CD4-positive, CD25-positive, alpha-beta regulatory T cell (primary cell): Measurements from ENCODE around the gene MEF2C. TPM values are rescaled to one million over a fixed set of nuclear protein-coding genes. Genes with fewer than 3 reads are reported as not detected.

ENCODE experiments used
- ATAC-seq, 2 donors: fragments of 150-1000 bp; cut with Tn5 transposase; one replicate each; pipeline ENCODE4 v1.10.0; 2021; ENCODE audit warnings: low read depth in 2 of 2, moderate number of reproducible peaks in 2 of 2, moderate library complexity in 1 of 2
- DNase-seq, 3 donors: peaks; one replicate each; pipeline versions ENCODE4 v3.0.0 to v3.0.0-alpha.2; 2012 to 2022; ENCODE audit warnings: mixed read lengths in 1 of 3
- H3K27ac ChIP-seq: one replicate; pipeline ENCODE4 v1.7.0; 2013; ENCODE audit warnings: mild to moderate bottlenecking, low read length; ENCODE audit not compliant: insufficient read depth, poor library complexity, severe bottlenecking
- H3K27me3 ChIP-seq: one replicate; pipeline ENCODE4 v1.7.0; 2013; ENCODE audit warnings: low read length; ENCODE audit not compliant: control insufficient read depth, insufficient read depth
- H3K36me3 ChIP-seq: one replicate; pipeline ENCODE4 v1.7.0; 2013; ENCODE audit warnings: mild to moderate bottlenecking, low read length, moderate library complexity; ENCODE audit not compliant: control insufficient read depth, insufficient read depth
- H3K4me1 ChIP-seq: 2 replicates; pipeline ENCODE4 v1.7.0; 2013; ENCODE audit warnings: mild to moderate bottlenecking, low read length; ENCODE audit not compliant: insufficient read depth, control insufficient read depth, poor library complexity, severe bottlenecking
- H3K4me3 ChIP-seq: one replicate; pipeline ENCODE4 v1.7.0; 2013; ENCODE audit warnings: low read depth, mild to moderate bottlenecking, low read length, moderate library complexity
- H3K9me3 ChIP-seq, 2 experiments: 1 replicate in 1 of 2; 2 replicates in 1 of 2; pipeline ENCODE4 v1.7.0; 2013; ENCODE audit warnings: low read length in 2 of 2, mild to moderate bottlenecking in 1 of 2, moderate library complexity in 1 of 2; ENCODE audit not compliant: control insufficient read depth in 2 of 2
- H3K27ac Mint-ChIP-seq, 3 donors: one replicate each; pipeline ENCODE4 v1.8.0; 2020 to 2022; ENCODE audit warnings: mild to moderate bottlenecking in 3 of 3, mixed read lengths in 3 of 3, moderate library complexity in 2 of 3
- H3K27me3 Mint-ChIP-seq: one replicate; pipeline ENCODE4 v1.8.0; 2022; ENCODE audit warnings: mild to moderate bottlenecking, mixed read lengths
- H3K36me3 Mint-ChIP-seq: one replicate; pipeline ENCODE4 v1.8.0; 2020; ENCODE audit warnings: mixed read lengths
- H3K4me1 Mint-ChIP-seq, 4 donors: one replicate each; pipeline ENCODE4 v1.8.0; 2020 to 2022; ENCODE audit warnings: mixed read lengths in 4 of 4, mild to moderate bottlenecking in 1 of 4
- H3K4me3 Mint-ChIP-seq, 4 donors: one replicate each; pipeline ENCODE4 v1.8.0; 2020 to 2022; ENCODE audit warnings: mild to moderate bottlenecking in 4 of 4, mixed read lengths in 4 of 4, moderate library complexity in 3 of 4
- H3K9me3 Mint-ChIP-seq, 7 donors: one replicate each; pipeline ENCODE4 v1.8.0; 2020 to 2022; ENCODE audit warnings: mixed read lengths in 7 of 7, mild to moderate bottlenecking in 3 of 7, moderate library complexity in 2 of 7
- polyA plus RNA-seq, 4 donors: library from polyadenylated mRNA; unstranded; fragments of 300-500 nt; fragmentation: Illumina TruSeq; gene quantifications; one replicate each; pipeline ENCODE4 v1.2.3, GENCODE V29; 2021
- total RNA-seq: library from RNA; stranded (reverse); gene quantifications from one replicate; pipeline ENCODE4 v1.2.3, GENCODE V29; 2022

The MEF2C gene
- total and polyA plus RNA-seq, 5 donors from 2014 or later, result 0.38 to 1.7 (median 1.6) TPM; not detected in 2

GRCh38 chr5:88880201-88880600 lies 2.8 kb downstream of the MEF2C start:
- no peak for ATAC-seq

GRCh38 chr5:88879724-88880123 lies 3.3 kb downstream of the MEF2C start:
- Mint-ChIP-seq H3K4me3 (no peak overlapping the region), H3K4me1 (peaks cover 0 to 21% (median 16%) of the 10 kb centered on the region in 4 donors)

More at GRCh38 chr5:88880201-88880600, 2.8 kb downstream of the MEF2C start:
- Mint-ChIP-seq H3K36me3 (no peaks in the 10 kb centered on the region), H3K4me1 (peaks cover 0 to 21% (median 16%) of the 10 kb centered on the region in 4 donors), H3K27me3 (peaks cover 52% of the 10 kb centered on the region), H3K4me3 (no peak overlapping the region), H3K27ac (no peak overlapping the region), H3K9me3 (peaks cover 0 to 1% (median 0%) of the 10 kb centered on the region in 7 donors)
- Histone ChIP-seq H3K4me3 (no peak overlapping the region), H3K9me3 (no peaks in the 10 kb centered on the region), H3K4me1 (peaks cover 14% of the 10 kb centered on the region), H3K27ac (no peak overlapping the region), H3K36me3 (no peaks in the 10 kb centered on the region), H3K27me3 (peaks cover 19% of the 10 kb centered on the region)
- no peak for DNase-seq

GRCh38 chr5:88878976-88879375 lies 4.0 kb downstream of the MEF2C start:
- Histone ChIP-seq H3K4me1 (peaks cover 11% of the 10 kb centered on the region), H3K36me3 (no peaks in the 10 kb centered on the region), H3K4me3 (no peak overlapping the region), H3K9me3 (no peaks in the 10 kb centered on the region), H3K27ac (no peak overlapping the region), H3K27me3 (peaks cover 14% of the 10 kb centered on the region)
- Mint-ChIP-seq H3K4me3 (no peak overlapping the region), H3K27ac (no peak overlapping the region), H3K9me3 (no peaks in the 10 kb centered on the region), H3K36me3 (no peaks in the 10 kb centered on the region), H3K27me3 (peaks cover 40% of the 10 kb centered on the region), H3K4me1 (peaks cover 0 to 16% (median 12%) of the 10 kb centered on the region in 4 donors)
- no peak for ATAC-seq
- no peak for DNase-seq

More at GRCh38 chr5:88879724-88880123, 3.3 kb downstream of the MEF2C start:
- H3K4me3 ChIP-seq, result no peak overlapping the region
- no peak for DNase-seq
- Mint-ChIP-seq H3K27me3 (peaks cover 47% of the 10 kb centered on the region), H3K36me3 (no peaks in the 10 kb centered on the region), H3K27ac (no peak overlapping the region), H3K9me3 (peaks cover 0 to 1% (median 0%) of the 10 kb centered on the region in 7 donors)
- no peak overlapping the region for H3K27ac ChIP-seq
- peaks cover 14% of the 10 kb centered on the region for H3K4me1 ChIP-seq
- no peaks in the 10 kb centered on the region for H3K9me3 ChIP-seq
- H3K36me3 ChIP-seq, result no peaks in the 10 kb centered on the region
- no peak for ATAC-seq
- H3K27me3 ChIP-seq, result peaks cover 17% of the 10 kb centered on the region

GRCh38 chr5:88877826-88878225 lies 5.2 kb downstream of the MEF2C start:
- no peak overlapping the region for H3K27ac ChIP-seq
- Mint-ChIP-seq H3K36me3 (no peaks in the 10 kb centered on the region), H3K27ac (no peak overlapping the region), H3K4me3 (no peak overlapping the region), H3K9me3 (peaks cover 0 to 2% (median 0%) of the 10 kb centered on the region in 7 donors), H3K27me3 (peaks cover 36% of the 10 kb centered on the region), H3K4me1 (peaks cover 0 to 8% (median 5%) of the 10 kb centered on the region in 4 donors)
- no peaks in the 10 kb centered on the region for H3K9me3 ChIP-seq
- H3K4me3 ChIP-seq, result no peak overlapping the region
- H3K4me1 ChIP-seq, result no peaks in the 10 kb centered on the region
- H3K27me3 ChIP-seq, result peaks cover 13% of the 10 kb centered on the region
- H3K36me3 ChIP-seq, result no peaks in the 10 kb centered on the region
- no peak for ATAC-seq
- no peak for DNase-seq

- ATAC-seq, result no peak
- no peaks in the 10 kb centered on the region for H3K4me1 ChIP-seq
- H3K27me3 ChIP-seq, result peaks cover 4% of the 10 kb centered on the region
- DNase-seq, result no peak
- Mint-ChIP-seq H3K4me3 (no peak overlapping the region), H3K27me3 (peaks cover 26% of the 10 kb centered on the region), H3K9me3 (peaks cover 0 to 2% (median 0%) of the 10 kb centered on the region in 7 donors), H3K27ac (no peak overlapping the region), H3K4me1 (no peaks in the 10 kb centered on the region), H3K36me3 (no peaks in the 10 kb centered on the region)
- no peak overlapping the region for H3K4me3 ChIP-seq
- no peaks in the 10 kb centered on the region for H3K9me3 ChIP-seq
- no peaks in the 10 kb centered on the region for H3K36me3 ChIP-seq
- H3K27ac ChIP-seq, result no peak overlapping the region
Measured at GRCh38 chr5:88876714-88877113, 6.3 kb downstream of the MEF2C start.

GRCh38 chr5:88875341-88876234 lies 7.4 kb downstream of the MEF2C start:
- H3K27ac Mint-ChIP-seq, result no peak overlapping the region
- H3K4me1 Mint-ChIP-seq, result no peaks in the 10 kb centered on the region
- H3K4me3 Mint-ChIP-seq, result no peak overlapping the region
- DNase-seq (no peak), ATAC-seq (no peak)
- H3K9me3 ChIP-seq, result no peaks in the 10 kb centered on the region
- H3K36me3 Mint-ChIP-seq, result no peaks in the 10 kb centered on the region
- peaks cover 0 to 2% (median 0%) of the 10 kb centered on the region in 7 donors for H3K9me3 Mint-ChIP-seq
- H3K27ac ChIP-seq, result no peak overlapping the region
- H3K36me3 ChIP-seq, result no peaks in the 10 kb centered on the region
- H3K27me3 Mint-ChIP-seq, result peaks cover 18% of the 10 kb centered on the region
- no peak overlapping the region for H3K4me3 ChIP-seq
- no peaks in the 10 kb centered on the region for H3K4me1 ChIP-seq
- H3K27me3 ChIP-seq, result no peaks in the 10 kb centered on the region

- Mint-ChIP-seq H3K9me3 (peaks cover 0 to 2% (median 0%) of the 10 kb centered on the region in 7 donors), H3K4me3 (no peak overlapping the region), H3K36me3 (no peaks in the 10 kb centered on the region), H3K4me1 (no peaks in the 10 kb centered on the region), H3K27me3 (peaks cover 13% of the 10 kb centered on the region), H3K27ac (no peak overlapping the region)
- no peak overlapping the region for H3K27ac ChIP-seq
- H3K9me3 ChIP-seq, result no peaks in the 10 kb centered on the region
- H3K4me1 ChIP-seq, result no peaks in the 10 kb centered on the region
- DNase-seq, result no peak
- H3K36me3 ChIP-seq, result no peaks in the 10 kb centered on the region
- ATAC-seq, result no peak
- H3K4me3 ChIP-seq, result no peak overlapping the region
- H3K27me3 ChIP-seq, result no peaks in the 10 kb centered on the region
Measured at GRCh38 chr5:88873447-88873846, 9.5 kb downstream of the MEF2C start.
